ENCODE results near the gene HLA-DQA2. TPM values are rescaled to one million over a fixed set of nuclear protein-coding genes. Genes with fewer than 3 reads are reported as not detected.

HLA-DQA2 gene
- total RNA-seq, 1 experiment from 2014 or later: not detected

- no peaks in the 10 kb centered on the region for H4K20me1 ChIP-seq (ENCODE audit: control insufficient read depth, insufficient read depth, insufficient read length)
- H3K14ac ChIP-seq (ENCODE audit: insufficient read depth, low read length): no peak overlapping the region
- H2BK15ac ChIP-seq (ENCODE audit: low read depth, low read length): no peak overlapping the region
- Mint-ChIP-seq H3K9me3 (no peaks in the 10 kb centered on the region), H3K36me3 (ENCODE audit: insufficient read depth in 1 of 3, low read depth in 3 of 3) (no peaks in the 10 kb centered on the region; a peak in 1 of 7 replicates), H3K4me1 (peaks cover 12 to 13% of the 10 kb centered on the region in 2 experiments; a peak in 3 of 4 replicates), H3K4me3 (no peak overlapping the region), H3K27ac (no peak overlapping the region), H3K27me3 (ENCODE audit: low read depth) (peaks cover 10% of the 10 kb centered on the region)
- no peak for DNase-seq
- H2AFZ ChIP-seq (ENCODE audit: low read length): no peak overlapping the region
- no peak overlapping the region for H3K4ac ChIP-seq (ENCODE audit: low read depth, low read length)
- no peak overlapping the region for H2AK5ac ChIP-seq (ENCODE audit: insufficient read length, low read length)
- H3T11ph ChIP-seq (ENCODE audit: low read length): no peak overlapping the region
- no peak overlapping the region for H3K9ac ChIP-seq (ENCODE audit: extremely low read depth, insufficient read length, low read length)
- no peaks in the 10 kb centered on the region for H3K23me2 ChIP-seq (ENCODE audit: insufficient read length, low read depth, low read length, poor library complexity, severe bottlenecking)
- no peak overlapping the region for H3K23ac ChIP-seq (ENCODE audit: insufficient read length, low read depth, low read length)
- H3K27me3 ChIP-seq (ENCODE audit: insufficient read depth, low read length): no peaks in the 10 kb centered on the region
- H4K5ac ChIP-seq (ENCODE audit: insufficient read length, low read depth, low read length): no peak overlapping the region
- no peak overlapping the region for H3K27ac ChIP-seq (ENCODE audit: insufficient read length, low read depth, low read length)
- no peak overlapping the region for H3K56ac ChIP-seq (ENCODE audit: insufficient read length, low read depth, low read length)
- no peak overlapping the region for H4K91ac ChIP-seq (ENCODE audit: insufficient read length, low read depth, low read length)
- H3K4me2 ChIP-seq (ENCODE audit: insufficient read depth, insufficient read length, low read length): no peak overlapping the region
- H2BK12ac ChIP-seq (ENCODE audit: insufficient read length, low read depth, low read length): no peak overlapping the region
- no peaks in the 10 kb centered on the region for H3K79me1 ChIP-seq (ENCODE audit: insufficient read depth, low read depth, low read length, poor library complexity, severe bottlenecking)
- no peaks in the 10 kb centered on the region for H3K9me3 ChIP-seq (ENCODE audit: control insufficient read depth, low read depth, low read length)
- no peak overlapping the region for H4K8ac ChIP-seq (replicated peaks; ENCODE audit: insufficient read length, low read depth, low read length)
- H2BK5ac ChIP-seq (ENCODE audit: insufficient read length, low read length): no peak overlapping the region
- TF ChIP-seq CTCF (conservative IDR thresholded peaks at IDR 0.05): no peak
- H3K18ac ChIP-seq (ENCODE audit: insufficient read length, low read depth, low read length): no peak overlapping the region
- H2BK20ac ChIP-seq (ENCODE audit: low read depth, low read length, poor library complexity, severe bottlenecking): no peak overlapping the region
- no peak overlapping the region for H2BK120ac ChIP-seq (ENCODE audit: low read depth, low read length, poor library complexity, severe bottlenecking)
- WGBS (ENCODE audit: extremely low coverage, insufficient read length, low lambda C conversion rate): no CpG with 5 or more reads among the region's 1 CpG
- no peaks in the 10 kb centered on the region for H3K79me2 ChIP-seq (ENCODE audit: insufficient read depth, low read length)
- H3K4me1 ChIP-seq (ENCODE audit: insufficient read depth, low read length): no peaks in the 10 kb centered on the region
These were observed 18.5 kb downstream of the HLA-DQA2 start for GRCh38 chr6:32759669-32760068.

Data from H9 (cell line).